GM12873 (cell line): ENCODE results near the gene DTNB.

ENCODE experiments used
- TF ChIP-seq, protein P1 (sequence below): IDR thresholded peaks from 2 replicates; pipeline ENCODE4 v1.5.1; 2012; ENCODE audit warnings: low read depth, mild to moderate bottlenecking, moderate library complexity, low read length, control low read depth; ENCODE audit not compliant: insufficient read depth; ENCODE audit errors: missing control alignments

Gene DTNB

DNA sequence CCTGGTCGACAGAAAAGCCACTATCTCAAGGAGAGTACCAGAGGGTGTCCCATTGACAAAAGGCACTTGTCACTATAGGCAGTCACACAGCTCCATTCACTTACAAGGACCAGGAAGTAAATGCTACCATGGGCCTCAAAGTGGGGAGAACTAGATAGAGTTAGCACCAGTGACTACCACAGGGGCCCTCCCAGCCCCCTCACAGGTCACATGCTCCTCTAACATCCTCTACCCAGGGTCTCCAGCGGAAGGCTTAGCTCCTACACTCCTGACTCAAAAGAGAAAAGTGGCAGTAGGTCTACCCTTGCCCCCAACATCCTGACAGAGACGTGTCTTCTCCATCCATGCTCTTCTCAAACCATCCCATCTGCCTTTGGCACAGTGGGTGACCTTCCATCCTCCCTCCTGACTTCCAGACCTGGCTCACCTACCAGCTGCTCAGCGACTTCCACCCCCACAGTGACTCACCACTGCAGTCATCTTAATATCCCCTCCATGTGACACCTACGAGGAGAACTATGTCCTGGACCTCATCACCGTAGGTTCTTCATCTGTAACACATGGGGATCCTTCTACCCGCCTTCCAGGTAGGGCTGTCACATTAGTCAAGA is 326.1 kb downstream of the DTNB start:
- TF ChIP-seq, protein P1, sequence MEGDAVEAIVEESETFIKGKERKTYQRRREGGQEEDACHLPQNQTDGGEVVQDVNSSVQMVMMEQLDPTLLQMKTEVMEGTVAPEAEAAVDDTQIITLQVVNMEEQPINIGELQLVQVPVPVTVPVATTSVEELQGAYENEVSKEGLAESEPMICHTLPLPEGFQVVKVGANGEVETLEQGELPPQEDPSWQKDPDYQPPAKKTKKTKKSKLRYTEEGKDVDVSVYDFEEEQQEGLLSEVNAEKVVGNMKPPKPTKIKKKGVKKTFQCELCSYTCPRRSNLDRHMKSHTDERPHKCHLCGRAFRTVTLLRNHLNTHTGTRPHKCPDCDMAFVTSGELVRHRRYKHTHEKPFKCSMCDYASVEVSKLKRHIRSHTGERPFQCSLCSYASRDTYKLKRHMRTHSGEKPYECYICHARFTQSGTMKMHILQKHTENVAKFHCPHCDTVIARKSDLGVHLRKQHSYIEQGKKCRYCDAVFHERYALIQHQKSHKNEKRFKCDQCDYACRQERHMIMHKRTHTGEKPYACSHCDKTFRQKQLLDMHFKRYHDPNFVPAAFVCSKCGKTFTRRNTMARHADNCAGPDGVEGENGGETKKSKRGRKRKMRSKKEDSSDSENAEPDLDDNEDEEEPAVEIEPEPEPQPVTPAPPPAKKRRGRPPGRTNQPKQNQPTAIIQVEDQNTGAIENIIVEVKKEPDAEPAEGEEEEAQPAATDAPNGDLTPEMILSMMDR: no peak

DNA sequence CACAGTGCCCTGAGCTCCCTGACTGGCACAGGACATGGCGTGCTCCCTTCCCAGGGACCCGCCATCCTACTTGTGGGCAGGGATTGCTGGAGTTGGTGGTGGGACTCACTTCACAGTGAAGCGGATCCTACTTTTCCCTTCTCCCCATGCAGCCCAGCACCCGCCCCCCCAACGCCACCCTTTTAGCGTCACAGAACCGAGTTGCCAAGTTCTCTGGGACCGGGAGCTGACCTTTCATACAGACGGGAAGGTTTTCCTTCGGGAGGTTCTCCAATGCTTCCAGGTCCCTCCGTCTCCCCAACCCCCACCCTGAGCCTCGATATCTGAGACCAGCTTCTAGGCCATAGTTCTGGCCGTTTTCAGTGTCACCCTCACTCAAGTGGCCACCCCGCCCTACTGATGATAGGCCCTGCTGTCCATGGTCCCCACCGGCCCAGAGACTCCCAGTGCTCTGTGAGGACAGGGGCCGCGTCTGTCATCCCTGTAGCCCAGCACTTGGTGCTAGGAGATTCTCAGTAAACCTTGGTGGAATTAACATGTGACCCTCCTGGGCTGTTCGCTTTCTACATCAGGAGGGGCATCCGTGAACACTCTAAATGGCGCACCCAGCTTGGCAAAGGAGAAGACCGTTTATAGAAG is 330.1 kb downstream of the DTNB start:
- TF ChIP-seq, protein P1: no peak

DNA sequence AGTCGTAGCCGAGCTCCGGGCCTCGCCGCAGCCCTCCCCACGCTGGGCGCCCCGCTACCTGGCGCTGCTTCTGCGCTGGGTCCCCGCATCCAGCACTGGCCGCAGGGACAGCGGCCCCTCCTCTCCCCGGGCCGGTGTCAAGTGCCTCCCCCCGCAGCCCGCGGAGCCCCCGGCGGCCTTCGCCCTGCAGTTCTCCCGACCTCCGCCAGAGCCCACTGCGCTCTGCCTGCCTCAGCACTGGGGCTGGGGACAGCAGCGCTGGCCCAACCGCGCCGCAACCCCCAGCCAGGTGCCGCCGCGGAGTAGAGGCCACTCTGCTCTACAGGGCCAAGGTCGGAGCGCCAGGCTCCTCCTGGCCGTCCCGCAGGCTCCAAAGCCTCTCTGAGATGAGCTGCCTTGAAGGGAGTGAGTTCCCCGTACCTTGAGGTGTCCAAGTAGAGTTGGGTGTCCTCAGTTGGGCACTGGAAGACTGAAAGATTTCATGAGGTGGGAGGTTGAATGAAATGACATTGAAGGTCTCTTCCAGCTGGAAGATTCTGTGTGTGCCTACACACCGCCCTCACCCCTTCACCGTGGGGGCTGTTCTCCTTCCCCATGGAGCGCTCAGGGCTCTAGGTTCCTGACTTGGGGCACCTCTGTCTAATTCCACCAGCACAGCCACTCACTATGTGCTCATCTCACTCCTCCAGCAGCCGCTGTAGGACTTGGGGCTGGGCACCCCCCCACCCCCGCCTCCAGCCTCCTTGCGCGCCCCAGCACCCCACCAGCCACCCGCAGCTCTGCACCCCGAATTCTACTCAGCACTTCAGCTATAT is 330.8 kb downstream of the DTNB start:
- TF ChIP-seq, protein P1: peak; percentile 93

DNA sequence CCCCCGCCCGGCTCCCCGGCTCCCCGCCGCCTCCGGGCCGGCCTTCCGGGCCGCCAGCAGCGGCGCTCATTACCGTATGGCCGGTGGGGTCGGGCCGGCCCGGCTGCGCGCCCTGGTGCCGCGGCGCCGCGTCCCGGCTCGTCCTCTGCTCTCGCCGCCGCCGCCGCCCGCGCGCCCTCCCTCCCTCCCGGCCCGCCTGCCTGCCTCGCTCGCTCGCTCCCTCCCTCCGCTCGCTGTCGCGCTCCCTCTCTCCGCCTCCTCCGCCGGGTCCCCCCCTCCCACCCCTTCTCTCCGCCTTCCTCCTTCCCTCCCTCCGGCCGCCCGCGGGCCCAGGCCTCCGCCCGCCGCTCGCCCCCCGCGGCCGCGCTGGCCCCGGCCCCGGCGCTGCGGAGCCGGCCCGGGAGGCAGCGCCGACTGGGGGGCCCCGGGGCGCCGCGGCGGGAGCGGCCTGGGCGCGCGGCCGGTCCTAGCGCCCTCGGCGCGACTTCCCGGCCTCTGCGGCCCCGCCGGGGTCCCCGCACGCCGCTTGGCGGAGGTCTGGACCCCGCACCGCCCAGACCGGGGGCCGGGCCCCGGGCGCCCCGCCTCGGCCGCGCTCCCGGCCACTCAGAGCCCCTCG is 331.5 kb downstream of the DTNB start, which contains the start of gene DNMT3A:
Gene DNMT3A, minus strand, starts transcription at position 173 of the 619 bp plus-strand sequence. CDS start 27,941 bp downstream, outside the sequence.
- TF ChIP-seq, protein P1: no peak

DNA sequence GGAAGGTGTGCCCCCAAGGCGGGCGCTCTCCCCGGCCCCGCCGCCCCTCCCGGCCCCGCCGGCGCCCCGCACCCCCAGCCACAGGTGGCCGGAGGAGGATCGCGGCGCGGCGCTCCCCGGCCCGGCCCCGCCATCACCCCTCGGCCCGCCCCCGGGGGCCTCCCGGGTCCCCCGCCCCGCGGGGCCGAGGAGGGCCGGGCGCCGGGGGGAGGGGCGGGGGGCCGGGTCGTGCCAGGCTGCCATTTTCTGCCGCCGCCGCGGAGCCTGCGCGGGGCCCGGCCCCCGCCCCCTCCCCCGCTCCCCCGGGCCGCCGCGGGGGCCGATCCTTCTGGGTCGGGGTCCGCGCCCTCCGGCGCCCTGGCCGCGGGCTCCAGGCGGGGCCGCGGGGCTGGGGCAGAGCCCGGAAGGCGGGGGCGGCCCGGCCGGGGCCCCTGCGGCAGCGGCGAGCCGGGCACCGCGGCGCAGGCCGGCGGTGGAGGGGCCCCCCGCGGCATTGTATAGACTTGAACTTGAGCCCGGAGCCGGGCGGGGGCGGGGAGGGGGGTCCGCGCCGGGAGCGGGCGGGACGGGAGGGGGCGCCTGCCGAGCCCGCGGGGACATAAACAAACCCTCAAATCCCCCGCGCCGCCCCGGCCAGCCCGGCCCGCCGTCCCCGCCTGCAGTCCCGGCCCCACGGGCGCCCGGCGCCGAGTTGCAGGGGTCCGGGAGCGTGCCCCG is 332.2 kb downstream of the DTNB start:
- TF ChIP-seq, protein P1: no peak

DNA sequence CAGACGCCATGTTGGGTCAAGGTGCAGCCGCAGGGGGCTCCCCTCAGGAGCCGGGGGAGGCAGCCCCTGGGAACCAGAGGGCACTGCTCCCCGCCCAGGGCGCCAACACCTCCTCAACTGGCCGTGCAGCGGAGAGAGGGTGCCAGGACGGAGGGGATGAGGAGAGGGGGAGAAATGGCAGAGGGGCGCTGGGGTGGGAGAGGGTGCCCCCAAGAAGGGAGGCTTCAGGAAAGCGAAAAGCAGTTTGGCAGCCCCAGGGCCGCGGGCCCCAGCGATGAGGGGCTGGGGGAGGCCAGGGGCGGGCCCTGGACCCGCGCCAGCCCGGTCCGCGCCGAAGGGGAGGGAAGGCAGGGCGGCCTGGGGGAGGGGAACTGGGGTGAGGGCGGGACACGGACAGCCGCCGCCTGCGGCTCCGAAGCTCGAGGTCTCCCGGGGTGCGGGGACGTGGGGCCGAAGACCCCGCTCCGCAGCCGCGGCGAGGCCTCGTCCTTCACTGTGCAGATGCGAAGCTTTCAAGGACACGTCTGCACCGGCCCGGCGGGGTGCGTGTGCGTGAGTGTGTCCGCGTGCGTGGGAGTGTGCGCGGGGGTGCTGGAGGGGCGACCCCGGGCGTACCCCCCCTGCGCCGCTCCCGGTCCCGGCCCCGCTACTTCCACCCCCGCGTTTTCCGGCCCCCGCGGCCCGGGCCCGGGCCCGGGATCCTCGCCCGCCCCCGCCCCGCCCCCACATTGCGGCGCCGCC is 333.0 kb downstream of the DTNB start:
- TF ChIP-seq, protein P1: no peak
